Endothelial cell of umbilical vein (primary cell): ENCODE measurements around the gene TRABD.

Source experiments
- CTCF ChIP-seq, 2 donors: IDR thresholded peaks; 1 replicate in 1 of 2; 2 replicates in 1 of 2; pipeline ENCODE4 v1.5.1; 2011; ENCODE audit warnings: low read length in 2 of 2, mild to moderate bottlenecking in 2 of 2, moderate library complexity in 2 of 2, control low read depth in 1 of 2, inconsistent platforms in 1 of 2, low read depth in 1 of 2; ENCODE audit not compliant: insufficient read depth in 1 of 2; ENCODE audit errors: extremely low read depth in 1 of 2
- EZH2 ChIP-seq: IDR thresholded peaks from 2 replicates; pipeline ENCODE4 v1.6.1; 2012; ENCODE audit warnings: borderline replicate concordance, low read depth, mild to moderate bottlenecking, moderate library complexity, low read length, inconsistent platforms; ENCODE audit not compliant: severe bottlenecking
- FOS ChIP-seq: IDR thresholded peaks from 2 replicates; pipeline ENCODE4 v1.6.1; 2011; ENCODE audit warnings: mild to moderate bottlenecking, low read length, moderate library complexity, borderline replicate concordance; ENCODE audit not compliant: insufficient read depth
- GATA2 ChIP-seq: IDR thresholded peaks from 2 replicates; pipeline ENCODE4 v1.7.0; 2011; ENCODE audit warnings: low read depth, mild to moderate bottlenecking, moderate library complexity, mixed read lengths, low read length; ENCODE audit not compliant: insufficient read length, insufficient read depth
- MAX ChIP-seq: IDR thresholded peaks from 2 replicates; pipeline ENCODE4 v1.6.1; 2011; ENCODE audit not compliant: insufficient read depth, insufficient read length
- MYC ChIP-seq: IDR thresholded peaks from one replicate; pipeline ENCODE4 v1.6.1; 2011; ENCODE audit warnings: mild to moderate bottlenecking, low read depth, low read length
- POLR2A ChIP-seq: IDR thresholded peaks from 2 replicates; pipeline ENCODE4 v1.6.1; 2012; ENCODE audit warnings: low read depth, mild to moderate bottlenecking, control low read depth, low read length
- POLR2AphosphoS5 ChIP-seq: IDR thresholded peaks from 2 replicates; pipeline ENCODE4 v1.6.1; 2012; ENCODE audit warnings: low read depth, mild to moderate bottlenecking, control low read depth, low read length, moderate library complexity; ENCODE audit not compliant: insufficient read depth

GRCh38 chr22:50193621-50194020 lies 7.9 kb downstream of the TRABD start:
- TF ChIP-seq CTCF (IDR thresholded peaks at IDR 0.05; ENCODE audit: extremely low read depth in 1 of 2, insufficient read depth in 1 of 2, low read depth in 1 of 2, low read length in 2 of 2): no peak
- no peak for TF ChIP-seq POLR2A
- TF ChIP-seq EZH2: no peak
- TF ChIP-seq POLR2AphosphoS5: no peak
- TF ChIP-seq FOS: no peak
- no peak for TF ChIP-seq GATA2
- no peak for TF ChIP-seq MYC
- no peak for TF ChIP-seq MAX
